HCT116 (cell line): Measurements from ENCODE around the gene APIP. TPM values are rescaled to one million over a fixed set of nuclear protein-coding genes. Genes with fewer than 3 reads are reported as not detected.

Experiments used
- ATAC-seq: fragments of 200-7000 bp; cut with Tn5 transposase; 2 replicates; pipeline ENCODE4 v1.9.1; 2020; ENCODE audit warnings: mild to moderate bottlenecking, moderate library complexity
- BruUV-seq: library from RNA; stranded (reverse); fragments of 400-500 nt; replicated peaks from 2 replicates; lab custom pipeline; 2021; lab: Mats Ljungman, UMichigan
- CTCF ChIA-PET: fragments of 300-600 bp; sonication (Branson Sonifier 250); formaldehyde crosslinking; loops from one replicate; lab custom pipeline; 2021; ENCODE audit warnings: antibody characterized with exemption; lab: Charles Lee
- POLR2A ChIA-PET: fragments of 300-600, 350-600 bp; sonication (Branson Sonifier 250); formaldehyde crosslinking; loops from one replicate; lab custom pipeline; 2021; ENCODE audit warnings: antibody characterized with exemption; lab: Charles Lee
- RAD21 ChIA-PET, 2 experiments: fragments of 300-600 bp; sonication (Branson Sonifier 250); formaldehyde crosslinking; loops; one replicate each; lab custom pipeline; 2023; ENCODE audit warnings: low total read pairs in 2 of 2; ENCODE audit not compliant: uncharacterized antibody in 2 of 2, unreplicated experiment in 2 of 2, low non-redundant PET in 1 of 2; lab: Charles Lee
- DNase-seq: peaks from one replicate; pipeline ENCODE4 v3.0.0-alpha.2; 2010; ENCODE audit warnings: low read depth, low spot score
- H2AFZ ChIP-seq: fragments of 200-600 bp; shearing (Covaris generic), sonication (generic); 2 replicates; pipeline ENCODE4 v1.6.1; 2017; ENCODE audit warnings: low read depth, mixed run types, mixed read lengths, antibody characterized with exemption, low read length; ENCODE audit not compliant: poor library complexity, severe bottlenecking
- H3K27ac ChIP-seq: 2 replicates; pipeline ENCODE4 v1.5.1; 2012; ENCODE audit warnings: low read depth, low read length
- H3K27me3 ChIP-seq: fragments of 200-600 bp; sonication (generic); 2 replicates; pipeline ENCODE4 v1.6.1; 2016; ENCODE audit warnings: mixed run types, low read length, mixed read lengths; ENCODE audit not compliant: insufficient read depth
- H3K36me3 ChIP-seq, 2 experiments: fragments of 200-500 bp in 1 of 2; fragments of 200-600 bp in 1 of 2; sonication (Bioruptor generic) in 1 of 2; sonication (generic) in 1 of 2; 2 replicates each; pipeline versions ENCODE4 v1.5.1 to v1.6.1; 2014 to 2016; ENCODE audit warnings: low read length in 2 of 2, inconsistent platforms in 1 of 2, mixed read lengths in 1 of 2, mixed run types in 1 of 2; ENCODE audit not compliant: insufficient read depth in 2 of 2, control insufficient read depth in 1 of 2
- H3K4me1 ChIP-seq, 2 experiments: fragments of 200-600 bp in 1 of 2; sonication (generic) in 1 of 2; 2 replicates each; pipeline versions ENCODE4 v1.5.1 to v1.6.1; 2012 to 2017; ENCODE audit warnings: low read length in 2 of 2, inconsistent platforms in 1 of 2, mild to moderate bottlenecking in 1 of 2, mixed read lengths in 1 of 2, mixed run types in 1 of 2, moderate library complexity in 1 of 2; ENCODE audit not compliant: insufficient read depth in 2 of 2, control insufficient read depth in 1 of 2
- H3K4me2 ChIP-seq: fragments of 200-600 bp; sonication (generic); 2 replicates; pipeline ENCODE4 v1.6.1; 2017; ENCODE audit warnings: mixed run types, low read length, mixed read lengths
- H3K4me3 ChIP-seq, 2 experiments: fragments of 200-600 bp in 1 of 2; sonication (generic) in 1 of 2; replicated peaks in 1 of 2; 2 replicates each; pipeline ENCODE4 v1.5.1; 2011 to 2016; ENCODE audit warnings: low read length in 2 of 2, control low read depth in 1 of 2, low read depth in 1 of 2, mild to moderate bottlenecking in 1 of 2, mixed read lengths in 1 of 2, mixed run types in 1 of 2
- H3K79me2 ChIP-seq: fragments of 200-600 bp; sonication (generic); 2 replicates; pipeline ENCODE4 v1.6.1; 2017; ENCODE audit warnings: mild to moderate bottlenecking, mixed run types, low read length, moderate library complexity, mixed read lengths; ENCODE audit not compliant: insufficient read depth
- H3K9ac ChIP-seq: fragments of 200-600 bp; sonication (generic); 2 replicates; pipeline ENCODE4 v1.6.1; 2016; ENCODE audit warnings: low read length, mixed read lengths
- H3K9me2 ChIP-seq: fragments of 200-600 bp; sonication (generic), shearing (Covaris generic); 2 replicates; pipeline ENCODE4 v1.6.1; 2017; ENCODE audit warnings: mixed run types, mild to moderate bottlenecking, moderate library complexity; ENCODE audit not compliant: insufficient read depth
- H3K9me3 ChIP-seq, 2 experiments: fragments of 200-500 bp in 1 of 2; fragments of 200-600 bp in 1 of 2; sonication (Bioruptor generic) in 1 of 2; sonication (generic) in 1 of 2; 2 replicates each; pipeline ENCODE4 v1.6.1; 2014 to 2017; ENCODE audit warnings: low read length in 2 of 2, mixed read lengths in 2 of 2, inconsistent platforms in 1 of 2, low read depth in 1 of 2, mild to moderate bottlenecking in 1 of 2, mixed run types in 1 of 2, moderate library complexity in 1 of 2; ENCODE audit not compliant: control insufficient read depth in 1 of 2, insufficient read depth in 1 of 2
- H4K20me1 ChIP-seq: fragments of 200-600 bp; sonication (generic), shearing (Covaris generic); 2 replicates; pipeline ENCODE4 v1.6.1; 2017; ENCODE audit warnings: mixed run types, mild to moderate bottlenecking, moderate library complexity; ENCODE audit not compliant: insufficient read depth
- CBX3 ChIP-seq: IDR thresholded peaks from 2 replicates; pipeline ENCODE4 v1.6.1; 2012; ENCODE audit warnings: low read depth
- EZH2phosphoT487 ChIP-seq: fragments of 200-600 bp; IDR thresholded peaks from 2 replicates; pipeline ENCODE4 v1.6.1; 2018; ENCODE audit warnings: antibody characterized with exemption, borderline replicate concordance
- FOSL1 ChIP-seq: IDR thresholded peaks from 2 replicates; pipeline ENCODE4 v1.6.1; 2012; ENCODE audit warnings: low read depth
- POLR2A ChIP-seq: IDR thresholded peaks from 2 replicates; pipeline ENCODE4 v1.7.0; 2011; ENCODE audit warnings: borderline replicate concordance; ENCODE audit not compliant: insufficient read depth, insufficient read length; ENCODE audit errors: extremely low read depth
- RAD21 ChIP-seq: IDR thresholded peaks from 2 replicates; pipeline ENCODE4 v1.6.1; 2012; ENCODE audit warnings: low read depth, mild to moderate bottlenecking
- YY1 ChIP-seq: IDR thresholded peaks from 2 replicates; pipeline ENCODE4 v1.6.1; 2011; ENCODE audit warnings: low read length, low read depth, moderate library complexity, mild to moderate bottlenecking; ENCODE audit not compliant: insufficient replicate concordance; ENCODE audit errors: extremely low read depth
- ZNF274 ChIP-seq: fragments of 200-500 bp; sonication (Bioruptor generic); IDR thresholded peaks from 2 replicates; pipeline ENCODE4 v1.6.1; 2014; ENCODE audit warnings: mild to moderate bottlenecking, low read depth, low read length, inconsistent platforms
- intact Hi-C: fragments of 100-400 bp; cut with micrococcal nuclease; formaldehyde crosslinking; loops from 2 replicates; pipeline ENCODE4 v1.10.0; 2022
- total RNA-seq: library from RNA; stranded (reverse); gene quantifications from one replicate; pipeline ENCODE4 v1.2.1, GENCODE V29; 2021; ENCODE audit not compliant: unreplicated experiment
- TF ChIP-seq, protein P1 (sequence below): IDR thresholded peaks from 2 replicates; pipeline ENCODE4 v1.6.1; 2012; ENCODE audit warnings: low read depth
- TF ChIP-seq, protein P2 (sequence below), 3 experiments: fragments of 200-600 bp in 1 of 3; sonication (generic) in 1 of 3; IDR thresholded peaks in 2 of 3; conservative IDR thresholded peaks in 1 of 3; 2 replicates each; pipeline ENCODE4 v1.5.1; 2012 to 2017; ENCODE audit warnings: low read depth in 2 of 3, low read length in 2 of 3, antibody characterized with exemption in 1 of 3, borderline replicate concordance in 1 of 3, control low read depth in 1 of 3, mild to moderate bottlenecking in 1 of 3, mixed read lengths in 1 of 3, mixed run types in 1 of 3, moderate library complexity in 1 of 3; ENCODE audit not compliant: insufficient read depth in 1 of 3

APIP gene
- total RNA-seq, 1 experiment from 2014 or later, result 41.2 TPM

- no peaks in the 10 kb centered on the region for H3K79me2 ChIP-seq
- H2AFZ ChIP-seq, result no peak overlapping the region
- ChIA-PET POLR2A (no interaction called here), CTCF (interaction anchor here (1.2 to 1.8 kb wide), 4 partner anchors 100 to 324 kb away, joined by 3 to 26 read pairs (median 5); no protein-coding TSS in a partner anchor), RAD21 (interaction anchor here (0.6 to 1.2 kb wide), 3 partner anchors 303 to 422 kb away, joined by 3 to 6 read pairs (median 3); no protein-coding TSS in a partner anchor)
- H3K36me3 ChIP-seq, result no peaks in the 10 kb centered on the region; a peak in 1 of 4 replicates
- H3K9me3 ChIP-seq, result no peaks in the 10 kb centered on the region
- H3K4me2 ChIP-seq, result no peak overlapping the region
- H3K27ac ChIP-seq, result no peak overlapping the region
- no peak for DNase-seq
- ATAC-seq, result peak; percentile 62; the same call in 1 of the 2 replicates
- H3K9ac ChIP-seq, result no peak overlapping the region
- intact Hi-C loops, result loop anchor here (2.0 to 10.0 kb wide), 6 partner anchors 235 to 1085 kb away; partner anchors contain the start of gene ELF5
- no peak for TF ChIP-seq ZNF274
- TF ChIP-seq, protein P1, sequence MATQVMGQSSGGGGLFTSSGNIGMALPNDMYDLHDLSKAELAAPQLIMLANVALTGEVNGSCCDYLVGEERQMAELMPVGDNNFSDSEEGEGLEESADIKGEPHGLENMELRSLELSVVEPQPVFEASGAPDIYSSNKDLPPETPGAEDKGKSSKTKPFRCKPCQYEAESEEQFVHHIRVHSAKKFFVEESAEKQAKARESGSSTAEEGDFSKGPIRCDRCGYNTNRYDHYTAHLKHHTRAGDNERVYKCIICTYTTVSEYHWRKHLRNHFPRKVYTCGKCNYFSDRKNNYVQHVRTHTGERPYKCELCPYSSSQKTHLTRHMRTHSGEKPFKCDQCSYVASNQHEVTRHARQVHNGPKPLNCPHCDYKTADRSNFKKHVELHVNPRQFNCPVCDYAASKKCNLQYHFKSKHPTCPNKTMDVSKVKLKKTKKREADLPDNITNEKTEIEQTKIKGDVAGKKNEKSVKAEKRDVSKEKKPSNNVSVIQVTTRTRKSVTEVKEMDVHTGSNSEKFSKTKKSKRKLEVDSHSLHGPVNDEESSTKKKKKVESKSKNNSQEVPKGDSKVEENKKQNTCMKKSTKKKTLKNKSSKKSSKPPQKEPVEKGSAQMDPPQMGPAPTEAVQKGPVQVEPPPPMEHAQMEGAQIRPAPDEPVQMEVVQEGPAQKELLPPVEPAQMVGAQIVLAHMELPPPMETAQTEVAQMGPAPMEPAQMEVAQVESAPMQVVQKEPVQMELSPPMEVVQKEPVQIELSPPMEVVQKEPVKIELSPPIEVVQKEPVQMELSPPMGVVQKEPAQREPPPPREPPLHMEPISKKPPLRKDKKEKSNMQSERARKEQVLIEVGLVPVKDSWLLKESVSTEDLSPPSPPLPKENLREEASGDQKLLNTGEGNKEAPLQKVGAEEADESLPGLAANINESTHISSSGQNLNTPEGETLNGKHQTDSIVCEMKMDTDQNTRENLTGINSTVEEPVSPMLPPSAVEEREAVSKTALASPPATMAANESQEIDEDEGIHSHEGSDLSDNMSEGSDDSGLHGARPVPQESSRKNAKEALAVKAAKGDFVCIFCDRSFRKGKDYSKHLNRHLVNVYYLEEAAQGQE, result no peak
- TF ChIP-seq RAD21, result peak; percentile 79
- no peak for TF ChIP-seq POLR2A
- no peak for TF ChIP-seq CBX3
- no peak for TF ChIP-seq YY1
- no peak for TF ChIP-seq FOSL1
- TF ChIP-seq EZH2phosphoT487, result no peak
- TF ChIP-seq, protein P2, sequence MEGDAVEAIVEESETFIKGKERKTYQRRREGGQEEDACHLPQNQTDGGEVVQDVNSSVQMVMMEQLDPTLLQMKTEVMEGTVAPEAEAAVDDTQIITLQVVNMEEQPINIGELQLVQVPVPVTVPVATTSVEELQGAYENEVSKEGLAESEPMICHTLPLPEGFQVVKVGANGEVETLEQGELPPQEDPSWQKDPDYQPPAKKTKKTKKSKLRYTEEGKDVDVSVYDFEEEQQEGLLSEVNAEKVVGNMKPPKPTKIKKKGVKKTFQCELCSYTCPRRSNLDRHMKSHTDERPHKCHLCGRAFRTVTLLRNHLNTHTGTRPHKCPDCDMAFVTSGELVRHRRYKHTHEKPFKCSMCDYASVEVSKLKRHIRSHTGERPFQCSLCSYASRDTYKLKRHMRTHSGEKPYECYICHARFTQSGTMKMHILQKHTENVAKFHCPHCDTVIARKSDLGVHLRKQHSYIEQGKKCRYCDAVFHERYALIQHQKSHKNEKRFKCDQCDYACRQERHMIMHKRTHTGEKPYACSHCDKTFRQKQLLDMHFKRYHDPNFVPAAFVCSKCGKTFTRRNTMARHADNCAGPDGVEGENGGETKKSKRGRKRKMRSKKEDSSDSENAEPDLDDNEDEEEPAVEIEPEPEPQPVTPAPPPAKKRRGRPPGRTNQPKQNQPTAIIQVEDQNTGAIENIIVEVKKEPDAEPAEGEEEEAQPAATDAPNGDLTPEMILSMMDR (IDR thresholded peaks at IDR 0.05 in 2 of 3, conservative IDR thresholded peaks at IDR 0.05 in 1 of 3; ENCODE audit: borderline replicate concordance in 1 of 3, insufficient read depth in 1 of 3, low read depth in 2 of 3, low read length in 2 of 3), result peak; percentile 47 to 62 (median 59); a peak in 5 of 6 replicates
- H3K4me3 ChIP-seq, result no peak overlapping the region
- H3K27me3 ChIP-seq, result no peaks in the 10 kb centered on the region
- BruUV-seq, result no TSS peak
- no peaks in the 10 kb centered on the region for H3K9me2 ChIP-seq
- no peaks in the 10 kb centered on the region for H4K20me1 ChIP-seq
- peaks cover 5 to 10% of the 10 kb centered on the region in 2 experiments; a peak in 2 of 4 replicates for H3K4me1 ChIP-seq
Observed at GRCh38 chr11:34890089-34890488, 26.1 kb downstream of the APIP start.
